HepG2 (cell line): ENCODE results near the gene SLC5A6. TPM values are rescaled to one million over a fixed set of nuclear protein-coding genes. Genes with fewer than 3 reads are reported as not detected.

ENCODE experiments used
- DPF2 ChIP-seq: sonication (generic); formaldehyde crosslinking; IDR thresholded peaks from 2 replicates; pipeline ENCODE4 v1.4.0; 2020; ENCODE audit warnings: mild to moderate bottlenecking, low read depth, missing genetic modification reagents, borderline replicate concordance
- ERF ChIP-seq: IDR thresholded peaks from 2 replicates; pipeline ENCODE4 v1.6.1; 2018; ENCODE audit warnings: missing biosample characterization, missing genetic modification reagents
- HHEX ChIP-seq: IDR thresholded peaks from 2 replicates; pipeline ENCODE4 v1.6.1; 2016; ENCODE audit warnings: control low read depth
- KDM5A ChIP-seq: fragments of 200-600 bp; sonication (generic); IDR thresholded peaks from 2 replicates; pipeline ENCODE4 v1.7.0; 2018; ENCODE audit warnings: antibody characterized with exemption, mild to moderate bottlenecking, low read length, borderline replicate concordance
- KLF9 ChIP-seq: IDR thresholded peaks from 2 replicates; pipeline ENCODE4 v1.6.1; 2016; ENCODE audit warnings: low read depth
- NFKBIZ ChIP-seq: IDR thresholded peaks from 2 replicates; pipeline ENCODE4 v1.6.1; 2018; ENCODE audit warnings: missing genetic modification reagents, missing compliant biosample characterization
- NPAS2 ChIP-seq: sonication (generic); formaldehyde crosslinking; IDR thresholded peaks from 2 replicates; pipeline ENCODE4 v1.8.0; 2022; ENCODE audit warnings: mild to moderate bottlenecking, missing genetic modification reagents, borderline replicate concordance
- NR1H2 ChIP-seq: sonication (generic); formaldehyde crosslinking; IDR thresholded peaks from 2 replicates; pipeline ENCODE4 v1.8.1; 2022; ENCODE audit warnings: low read depth, missing genetic modification reagents, borderline replicate concordance
- NR2F1 ChIP-seq, 2 experiments: fragments of 450-650 bp in 1 of 2; formaldehyde crosslinking in 1 of 2; IDR thresholded peaks; 2 replicates each; pipeline versions ENCODE4 v1.5.0 to v1.6.1; 2016 to 2020; ENCODE audit warnings: mild to moderate bottlenecking in 1 of 2, missing compliant biosample characterization in 1 of 2, missing genetic modification reagents in 1 of 2, moderate library complexity in 1 of 2
- NR3C1 ChIP-seq: sonication (generic); formaldehyde crosslinking; IDR thresholded peaks from 2 replicates; pipeline ENCODE4 v1.4.0; 2020; ENCODE audit warnings: missing genetic modification reagents
- RERE ChIP-seq: IDR thresholded peaks from 2 replicates; pipeline ENCODE4 v1.6.1; 2016; ENCODE audit warnings: low read depth, missing genetic modification reagents, missing compliant biosample characterization
- REXO4 ChIP-seq: sonication (generic); formaldehyde crosslinking; IDR thresholded peaks from 2 replicates; pipeline ENCODE4 v1.8.0; 2022; ENCODE audit warnings: missing genetic modification reagents, mild to moderate bottlenecking, borderline replicate concordance
- SP2 ChIP-seq: sonication (generic); formaldehyde crosslinking; IDR thresholded peaks from 2 replicates; pipeline ENCODE4 v1.5.1; 2020; ENCODE audit warnings: mild to moderate bottlenecking, missing genetic modification reagents
- ZBED4 ChIP-seq: sonication (generic); formaldehyde crosslinking; IDR thresholded peaks from 2 replicates; pipeline ENCODE4 v1.4.0; 2020; ENCODE audit warnings: missing genetic modification reagents, borderline replicate concordance
- ZBTB38 ChIP-seq: sonication (generic); formaldehyde crosslinking; IDR thresholded peaks from 2 replicates; pipeline ENCODE4 v1.5.1; 2020; ENCODE audit warnings: mild to moderate bottlenecking, missing genetic modification reagents
- ZBTB8A ChIP-seq: sonication (generic); formaldehyde crosslinking; IDR thresholded peaks from 2 replicates; pipeline ENCODE4 v1.4.0; 2020; ENCODE audit warnings: mild to moderate bottlenecking, low read depth, missing genetic modification reagents, borderline replicate concordance
- ZNF354B ChIP-seq: sonication (generic); formaldehyde crosslinking; IDR thresholded peaks from 2 replicates; pipeline ENCODE4 v1.8.0; 2022; ENCODE audit warnings: mild to moderate bottlenecking, missing genetic modification reagents
- ZNF607 ChIP-seq: sonication (generic); formaldehyde crosslinking; IDR thresholded peaks from 2 replicates; pipeline ENCODE4 v1.5.1; 2020; ENCODE audit warnings: missing genetic modification reagents, mild to moderate bottlenecking, borderline replicate concordance
- polyA plus RNA-seq, 8 experiments: library from polyadenylated mRNA; depleted of rRNA in 3 of 8; stranded (reverse) in 7 of 8; unstranded in 1 of 8; fragments of >200 nt; fragmentation: Illumina TruSeq in 4 of 8; extraction: Trizol in 4 of 8; gene quantifications; 2 replicates each; pipeline versions ENCODE4 v1.2.1 to v1.2.3, GENCODE V29; 2011 to 2016; ENCODE audit warnings: low read depth in 4 of 8, missing spikeins in 1 of 8, mixed read lengths in 1 of 8; ENCODE audit not compliant: insufficient read depth in 1 of 8
- total RNA-seq, 5 experiments: library from RNA; depleted of rRNA; stranded (reverse); fragments of >200 nt; fragmentation: Illumina TruSeq; extraction: Trizol; gene quantifications; 2 replicates each; pipeline ENCODE4 v1.2.3, GENCODE V29; 2016; ENCODE audit warnings: low read depth in 1 of 5

SLC5A6 gene
- total and polyA plus RNA-seq, 2 of the 13 experiments (the other 11 are each of a cell fraction or from before 2014, with no cell fraction given): 135 to 417 TPM

GRCh38 chr2:27177441-27178351 is 34.4 kb downstream of the SLC5A6 start (continued):
- TF ChIP-seq RERE (peak; percentile 78), NR2F1 (CRISPR knock-in tag; IDR thresholded peaks at IDR 0.05) (peak; percentile 54 to 91), SP2 (CRISPR knock-in tag) (no peak), ZNF354B (CRISPR knock-in tag) (no peak), REXO4 (CRISPR knock-in tag) (no peak), NR1H2 (CRISPR knock-in tag) (no peak), ZNF607 (no peak), NPAS2 (CRISPR knock-in tag) (no peak), HHEX (CRISPR knock-in tag) (peak; percentile 80), KLF9 (peak; percentile 54; the same call in 1 of the 2 replicates), NFKBIZ (CRISPR knock-in tag) (0 out of 2 replicates have a peak, but pooled peaks have one; percentile 50), DPF2 (peak; percentile 82), ERF (CRISPR knock-in tag) (peak; percentile 76), ZBTB38 (CRISPR knock-in tag) (peak; percentile 85), ZBTB8A (CRISPR knock-in tag) (no peak), ZBED4 (no peak), KDM5A (no peak), NR3C1 (CRISPR knock-in tag) (no peak)
